ENCODE data around the gene NUDCD3.

DNA sequence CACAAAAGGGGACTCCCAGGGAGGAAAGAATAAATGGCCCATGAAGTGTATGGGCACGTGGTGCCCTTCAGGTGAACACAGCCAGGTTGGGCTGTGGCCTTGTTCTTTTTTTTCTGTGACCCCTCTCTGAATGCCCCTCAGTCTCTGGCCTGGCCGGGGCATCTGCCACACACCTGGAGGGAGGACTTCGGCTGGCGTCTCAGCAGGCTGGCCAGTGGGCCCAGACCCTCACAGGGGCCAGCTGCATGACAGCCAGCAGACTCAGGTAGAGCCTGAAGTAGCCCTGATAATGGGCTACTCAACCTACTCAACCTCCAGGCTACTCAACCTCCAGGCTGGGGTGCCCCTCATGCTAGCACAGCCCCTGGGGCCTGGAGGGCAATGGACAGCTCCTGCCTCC, 155.3 kb downstream of the NUDCD3 start:
- TF ChIP-seq POLR2A (IDR thresholded peaks at IDR 0.05), result no peak
- TF ChIP-seq, protein P1, sequence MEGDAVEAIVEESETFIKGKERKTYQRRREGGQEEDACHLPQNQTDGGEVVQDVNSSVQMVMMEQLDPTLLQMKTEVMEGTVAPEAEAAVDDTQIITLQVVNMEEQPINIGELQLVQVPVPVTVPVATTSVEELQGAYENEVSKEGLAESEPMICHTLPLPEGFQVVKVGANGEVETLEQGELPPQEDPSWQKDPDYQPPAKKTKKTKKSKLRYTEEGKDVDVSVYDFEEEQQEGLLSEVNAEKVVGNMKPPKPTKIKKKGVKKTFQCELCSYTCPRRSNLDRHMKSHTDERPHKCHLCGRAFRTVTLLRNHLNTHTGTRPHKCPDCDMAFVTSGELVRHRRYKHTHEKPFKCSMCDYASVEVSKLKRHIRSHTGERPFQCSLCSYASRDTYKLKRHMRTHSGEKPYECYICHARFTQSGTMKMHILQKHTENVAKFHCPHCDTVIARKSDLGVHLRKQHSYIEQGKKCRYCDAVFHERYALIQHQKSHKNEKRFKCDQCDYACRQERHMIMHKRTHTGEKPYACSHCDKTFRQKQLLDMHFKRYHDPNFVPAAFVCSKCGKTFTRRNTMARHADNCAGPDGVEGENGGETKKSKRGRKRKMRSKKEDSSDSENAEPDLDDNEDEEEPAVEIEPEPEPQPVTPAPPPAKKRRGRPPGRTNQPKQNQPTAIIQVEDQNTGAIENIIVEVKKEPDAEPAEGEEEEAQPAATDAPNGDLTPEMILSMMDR (IDR thresholded peaks at IDR 0.05), result no peak

Data from gastroesophageal sphincter (tissue), 3 donors.